GM18868 (cell line): Measurements from ENCODE around the gene POU2AF2.
"Not testable (repeated sequence)": the region's sequence is repeated elsewhere in the genome, so short reads cannot be mapped to it uniquely, and the experiment has no call there.

Source experiments
- ATAC-seq: cut with Tn5 transposase; IDR thresholded peaks from one replicate; pipeline ENCODE4 v1.9.1; 2021; ENCODE audit warnings: mild to moderate bottlenecking, moderate library complexity; ENCODE audit not compliant: unreplicated experiment

Gene POU2AF2

GRCh38 chr11:111301004-111301841 is 55.7 kb downstream of the POU2AF2 start:
- ATAC-seq = no peak

- ATAC-seq = no peak
Observed at GRCh38 chr11:111301842-111302118, 56.3 kb downstream of the POU2AF2 start.

GRCh38 chr11:111302298-111302697 is 56.8 kb downstream of the POU2AF2 start:
- ATAC-seq = no peak

DNA sequence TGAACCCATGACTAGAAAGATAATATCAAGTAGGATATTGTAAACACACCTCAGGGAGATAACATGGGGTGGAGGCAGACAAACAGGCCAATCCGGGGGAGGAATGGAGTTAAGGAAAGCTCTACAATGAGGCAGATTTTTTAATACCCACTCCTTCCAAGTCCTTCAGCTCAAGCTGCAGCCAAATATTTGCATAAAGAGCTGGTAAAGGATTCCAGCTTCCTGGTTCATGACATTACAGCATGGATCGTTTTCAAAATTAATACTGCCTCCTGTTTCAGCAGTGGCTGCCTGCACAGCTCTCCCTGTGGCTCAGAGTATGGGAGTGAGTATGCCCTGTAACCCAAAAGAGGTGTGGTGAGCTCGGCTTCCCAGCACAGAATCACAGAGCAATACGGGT is 57.9 kb downstream of the POU2AF2 start:
- no peak for ATAC-seq

- ATAC-seq = no peak
Observed at GRCh38 chr11:111305162-111305802, 59.8 kb downstream of the POU2AF2 start.

GRCh38 chr11:111305876-111306275 is 60.4 kb downstream of the POU2AF2 start:
- ATAC-seq = no peak

- ATAC-seq = no peak
Observed at GRCh38 chr11:111306321-111306720, 60.8 kb downstream of the POU2AF2 start.

DNA sequence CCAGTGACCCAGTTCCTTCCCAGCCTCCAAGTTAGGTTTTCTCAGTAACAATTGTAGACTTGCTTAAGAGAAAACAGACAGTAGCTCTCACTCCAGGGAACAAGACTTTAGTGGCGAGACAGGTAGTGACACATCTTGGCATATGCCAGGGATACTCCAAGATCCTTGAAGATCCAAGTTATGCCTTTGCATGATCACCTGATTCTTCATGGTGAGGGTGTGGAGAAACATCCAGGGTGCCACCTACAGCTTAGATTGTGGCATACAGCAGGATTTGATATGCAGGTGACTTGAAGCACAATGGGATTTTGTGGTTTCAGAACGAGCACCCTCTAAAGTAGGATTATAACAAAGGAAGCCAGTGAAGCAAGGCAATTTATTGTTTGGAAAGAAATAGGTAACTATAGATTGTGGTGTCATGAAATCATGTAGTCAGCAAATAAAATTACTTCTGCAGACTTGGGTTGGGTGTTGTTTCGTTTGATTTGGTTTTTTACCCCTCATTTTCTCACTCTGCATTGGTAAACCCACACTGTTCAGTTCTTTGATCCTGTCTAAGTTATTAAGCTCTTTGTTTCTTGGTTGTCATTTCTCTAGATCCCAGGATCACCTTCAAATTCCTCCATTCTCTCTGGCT is 62.1 kb downstream of the POU2AF2 start:
- no peak for ATAC-seq

GRCh38 chr11:111308140-111308539 is 62.6 kb downstream of the POU2AF2 start:
- ATAC-seq = no peak

- ATAC-seq = no peak
Observed at GRCh38 chr11:111309215-111309915, 63.8 kb downstream of the POU2AF2 start.

DNA sequence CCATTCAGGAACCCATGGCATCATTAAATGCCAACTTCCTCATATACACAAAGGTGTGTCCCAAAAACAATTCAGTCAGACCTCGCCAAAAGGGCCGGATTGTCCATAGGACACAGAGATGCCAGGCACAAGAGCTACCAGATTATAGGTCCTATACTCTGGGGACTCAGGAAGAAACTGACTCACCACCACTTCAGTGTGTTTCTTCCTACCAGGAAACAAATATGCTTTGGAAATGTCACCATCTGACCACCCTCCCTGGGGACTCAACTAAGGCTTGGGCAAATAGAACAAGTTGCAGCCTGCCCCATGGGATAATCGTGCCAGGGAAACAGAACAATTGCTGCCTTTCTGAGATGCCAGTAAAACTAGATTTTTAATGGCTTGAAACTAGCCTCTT is 64.6 kb downstream of the POU2AF2 start:
- ATAC-seq = no peak

- ATAC-seq = no peak
Observed at GRCh38 chr11:111310723-111311122, 65.2 kb downstream of the POU2AF2 start.

- ATAC-seq = no peak
Observed at GRCh38 chr11:111312076-111312475, 66.6 kb downstream of the POU2AF2 start.

GRCh38 chr11:111319296-111319695 is 73.8 kb downstream of the POU2AF2 start:
- no peak for ATAC-seq

DNA sequence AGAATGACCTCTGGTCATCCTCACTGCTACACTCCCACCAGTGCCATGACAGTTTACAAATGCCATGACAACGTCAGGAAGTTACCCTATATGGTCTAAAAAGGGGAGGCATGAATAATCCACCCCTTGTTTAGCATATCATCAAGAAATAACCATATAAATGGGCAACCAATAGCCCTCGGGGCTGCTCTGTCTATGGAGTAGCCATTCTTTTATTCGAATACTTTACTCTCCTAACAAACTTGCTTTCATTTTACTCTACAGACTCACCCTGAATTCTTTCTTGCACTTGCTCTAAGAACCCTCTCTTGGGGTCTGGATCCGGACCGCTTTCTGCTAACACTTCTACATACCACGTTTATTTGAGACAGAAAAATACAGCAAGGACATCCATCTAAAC is 74.7 kb downstream of the POU2AF2 start:
- ATAC-seq = not testable (repeated sequence)

DNA sequence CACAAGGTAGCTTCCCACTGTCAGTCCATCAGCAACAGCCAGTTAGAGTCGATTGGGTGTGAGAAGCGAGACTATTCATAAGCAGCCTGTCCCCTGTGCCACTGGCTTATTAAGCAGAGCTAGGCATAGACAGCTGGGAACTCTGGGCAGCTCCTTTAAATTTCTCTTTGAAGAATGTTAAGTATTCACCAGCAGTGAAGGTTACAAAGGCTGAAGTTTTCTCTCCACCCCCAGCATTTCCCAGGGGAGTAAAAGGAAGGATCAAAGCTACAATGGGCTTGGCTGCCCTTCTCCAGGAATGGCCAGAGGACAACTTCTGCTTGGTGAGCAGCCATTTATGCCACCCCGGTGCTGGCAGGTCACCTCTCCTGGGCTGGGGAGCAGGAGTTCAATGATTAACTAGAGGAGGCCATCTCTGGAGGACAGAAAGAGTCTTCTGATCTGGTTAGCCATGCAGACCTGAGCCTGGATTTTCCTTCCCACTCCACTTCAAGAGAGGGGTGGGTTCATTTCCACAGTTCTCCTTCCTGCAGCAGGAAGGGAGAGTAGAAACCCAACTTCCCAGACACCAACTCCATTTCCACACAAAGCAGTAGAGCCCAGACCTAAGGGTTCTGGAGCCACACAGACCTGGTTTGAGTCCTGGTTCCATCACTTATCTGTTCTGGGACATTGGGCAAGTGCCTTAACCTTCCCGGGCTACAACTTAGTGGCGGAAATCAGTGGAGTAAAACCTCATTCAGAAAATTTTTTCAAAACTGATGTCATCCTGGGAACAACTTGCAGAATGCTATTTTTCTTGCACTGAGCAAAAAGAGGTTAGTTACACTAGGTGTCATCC is 75.4 kb downstream of the POU2AF2 start:
- ATAC-seq = no peak

DNA sequence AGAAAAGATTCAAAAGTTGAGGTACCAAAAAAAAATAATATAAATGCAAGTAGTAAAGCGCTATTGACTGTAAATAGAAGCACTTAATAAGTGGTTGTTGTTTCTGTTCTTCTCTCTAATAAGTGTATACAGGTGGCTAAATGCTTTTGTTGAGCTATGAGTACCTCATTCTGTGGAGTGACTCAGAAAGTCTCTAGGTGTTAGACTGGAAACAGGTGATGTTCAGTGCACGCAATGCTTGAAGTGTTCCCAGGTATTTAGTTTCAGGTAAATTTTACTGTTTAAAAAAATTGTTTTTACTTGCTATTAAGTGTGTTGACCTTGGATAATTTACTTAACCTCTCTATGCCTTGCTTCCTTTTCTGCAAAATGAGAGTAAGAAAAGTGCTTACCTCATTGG is 77.0 kb downstream of the POU2AF2 start:
- no peak for ATAC-seq

GRCh38 chr11:111324277-111324720 is 78.8 kb downstream of the POU2AF2 start:
- no peak for ATAC-seq

GRCh38 chr11:111325259-111325658 is 79.7 kb downstream of the POU2AF2 start:
- ATAC-seq = no peak

DNA sequence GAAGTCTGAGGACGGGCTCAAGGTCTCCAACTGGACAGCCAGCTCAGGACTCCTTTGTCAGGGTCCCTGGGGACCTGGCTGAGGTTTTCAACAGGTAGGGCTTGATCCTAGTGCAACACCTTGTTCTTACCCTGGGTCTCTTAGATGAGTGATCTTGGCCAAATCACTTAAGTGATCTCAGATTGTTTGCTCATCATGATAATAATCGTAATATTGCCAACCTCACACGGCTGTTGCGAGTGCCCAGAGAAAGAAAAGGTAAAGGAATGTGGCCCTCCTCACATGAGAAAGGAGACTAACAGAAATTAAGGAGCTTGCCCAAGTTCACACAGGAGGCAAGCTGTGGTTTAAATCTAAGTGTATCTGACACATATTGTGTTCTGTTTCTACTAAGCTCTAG is 81.3 kb downstream of the POU2AF2 start:
- ATAC-seq = no peak
